Neural progenitor cell (in vitro differentiated cells): Measurements from ENCODE around the gene SELENOO. TPM values are rescaled to one million over a fixed set of nuclear protein-coding genes. Genes with fewer than 3 reads are reported as not detected.

Experiments
- DNase-seq: peaks from one replicate; pipeline ENCODE4 v3.0.0-alpha.2; 2016; ENCODE audit warnings: low spot score
- H2AFZ ChIP-seq: fragments of 200-600 bp; sonication (generic); replicated peaks from 2 replicates; pipeline ENCODE4 v1.6.1; 2016; ENCODE audit warnings: antibody characterized with exemption
- H3F3A ChIP-seq: fragments of 200-600 bp; sonication (generic); 2 replicates; pipeline ENCODE4 v1.6.1; 2016; ENCODE audit warnings: antibody characterized with exemption, low read depth
- H3K27ac ChIP-seq: fragments of 200-600 bp; sonication (generic); 2 replicates; pipeline ENCODE4 v1.5.1; 2016; ENCODE audit warnings: mild to moderate bottlenecking
- H3K27me3 ChIP-seq: fragments of 200-600 bp; sonication (generic); 2 replicates; pipeline ENCODE4 v1.6.1; 2016; ENCODE audit warnings: mild to moderate bottlenecking, moderate library complexity
- H3K36me3 ChIP-seq: fragments of 200-600 bp; sonication (generic); 2 replicates; pipeline ENCODE4 v1.5.1; 2016
- H3K4me1 ChIP-seq: fragments of 200-600 bp; sonication (generic); 2 replicates; pipeline ENCODE4 v1.6.1; 2016; ENCODE audit warnings: mixed run types
- H3K4me2 ChIP-seq: fragments of 200-600 bp; sonication (generic); 2 replicates; pipeline ENCODE4 v1.6.1; 2016
- H3K4me3 ChIP-seq: fragments of 200-600 bp; sonication (generic); 2 replicates; pipeline ENCODE4 v1.5.1; 2016
- H3K79me2 ChIP-seq: fragments of 200-600 bp; sonication (generic); 2 replicates; pipeline ENCODE4 v1.6.1; 2016; ENCODE audit warnings: low read depth
- H3K9ac ChIP-seq: fragments of 200-600 bp; sonication (generic); 2 replicates; pipeline ENCODE4 v1.6.1; 2016
- H3K9me3 ChIP-seq: fragments of 200-600 bp; sonication (generic); 2 replicates; pipeline ENCODE4 v1.5.1; 2016; ENCODE audit warnings: low read depth
- H4K20me1 ChIP-seq: fragments of 200-600 bp; sonication (generic); 2 replicates; pipeline ENCODE4 v1.6.1; 2016; ENCODE audit warnings: low read depth
- H3K27ac Mint-ChIP-seq: 3 replicates; pipeline ENCODE4 v1.8.0; 2021; ENCODE audit warnings: mixed read lengths
- H3K27me3 Mint-ChIP-seq: 2 replicates; pipeline ENCODE4 v1.8.0; 2022; ENCODE audit warnings: low read depth, mild to moderate bottlenecking, inconsistent platforms, moderate library complexity, mixed read lengths; ENCODE audit not compliant: insufficient read depth
- H3K36me3 Mint-ChIP-seq: 3 replicates; pipeline ENCODE4 v1.8.0; 2021; ENCODE audit warnings: mixed read lengths
- H3K4me1 Mint-ChIP-seq: 3 replicates; pipeline ENCODE4 v1.8.0; 2021; ENCODE audit warnings: mixed read lengths
- H3K4me3 Mint-ChIP-seq: 3 replicates; pipeline ENCODE4 v1.8.0; 2021; ENCODE audit warnings: mild to moderate bottlenecking, moderate library complexity, mixed read lengths
- H3K9me3 Mint-ChIP-seq: 3 replicates; pipeline ENCODE4 v1.8.0; 2020; ENCODE audit warnings: mixed read lengths
- CTCF ChIP-seq: fragments of 200-600 bp; sonication (generic); IDR thresholded peaks from 2 replicates; pipeline ENCODE4 v1.5.1; 2017; ENCODE audit warnings: antibody characterized with exemption, mild to moderate bottlenecking
- EZH2 ChIP-seq: fragments of 200-600 bp; sonication (generic); IDR thresholded peaks from 2 replicates; pipeline ENCODE4 v1.6.1; 2017; ENCODE audit warnings: antibody characterized with exemption, mild to moderate bottlenecking, moderate library complexity
- EZH2phosphoT487 ChIP-seq: fragments of 200-600 bp; sonication (generic); IDR thresholded peaks from 2 replicates; pipeline ENCODE4 v1.6.1; 2017; ENCODE audit warnings: antibody characterized with exemption
- total RNA-seq: library from RNA; depleted of rRNA; stranded (reverse); fragments of >200 nt; gene quantifications from 2 replicates; pipeline ENCODE4 v1.2.3, GENCODE V29; 2015; ENCODE audit warnings: low replicate concordance

SELENOO gene
- total RNA-seq, 1 donor from 2014 or later = 7.6 TPM

GRCh38 chr22:50253941-50254340 lies 53.1 kb downstream of the SELENOO start:
- Histone ChIP-seq H3K4me2 (no peak overlapping the region), H3K27me3 (no peaks in the 10 kb centered on the region), H3K27ac (no peak overlapping the region), H3F3A (peaks cover 19% of the 10 kb centered on the region), H3K9me3 (no peaks in the 10 kb centered on the region), H3K79me2 (no peaks in the 10 kb centered on the region), H3K4me3 (no peak overlapping the region), H3K36me3 (no peaks in the 10 kb centered on the region), H4K20me1 (peaks cover 47% of the 10 kb centered on the region), H3K4me1 (peaks cover 6% of the 10 kb centered on the region), H3K9ac (no peak overlapping the region), H2AFZ (no peak overlapping the region)
- no peak for TF ChIP-seq CTCF
- TF ChIP-seq EZH2phosphoT487 = no peak
- no peak for TF ChIP-seq EZH2
- H3K4me1 Mint-ChIP-seq = peaks cover 4% of the 10 kb centered on the region
- H3K36me3 Mint-ChIP-seq = no peaks in the 10 kb centered on the region
- no peaks in the 10 kb centered on the region for H3K9me3 Mint-ChIP-seq
- H3K27ac Mint-ChIP-seq = no peak overlapping the region
- no peak overlapping the region for H3K4me3 Mint-ChIP-seq
- H3K27me3 Mint-ChIP-seq = peaks cover 6% of the 10 kb centered on the region
- no peak for DNase-seq

DNA sequence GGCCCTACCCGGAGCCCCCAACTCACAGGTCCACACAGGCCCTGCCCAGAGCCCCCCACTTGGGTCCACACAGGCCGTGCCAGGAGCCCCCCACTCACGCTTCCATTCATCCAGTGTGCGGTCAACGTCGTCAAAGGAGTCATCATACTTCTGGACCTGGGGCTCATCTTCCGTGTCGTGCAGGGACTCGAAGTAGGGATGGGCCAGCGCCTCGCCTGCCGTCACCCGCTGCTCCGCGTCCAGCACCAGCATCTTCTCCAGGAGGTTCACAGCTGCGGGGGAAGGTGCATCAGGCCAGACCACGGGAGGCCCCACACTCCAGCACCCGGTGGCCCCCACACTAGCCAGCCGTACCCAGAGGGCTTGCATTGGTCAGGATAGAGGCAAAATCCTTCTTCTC lies 54.3 kb downstream of the SELENOO start:
- peaks cover 6% of the 10 kb centered on the region for H3K27me3 Mint-ChIP-seq
- peaks cover 51% of the 10 kb centered on the region for H4K20me1 ChIP-seq
- no peak overlapping the region for H3K27ac Mint-ChIP-seq
- no peaks in the 10 kb centered on the region for H3K9me3 ChIP-seq
- DNase-seq = no peak
- H3K4me3 Mint-ChIP-seq = no peak overlapping the region
- H3F3A ChIP-seq = peaks cover 18% of the 10 kb centered on the region
- peaks cover 4% of the 10 kb centered on the region for H3K4me1 ChIP-seq
- peaks cover 3% of the 10 kb centered on the region for H3K27me3 ChIP-seq
- TF ChIP-seq EZH2phosphoT487 (no peak), CTCF (no peak), EZH2 (no peak)
- H3K9ac ChIP-seq = no peak overlapping the region
- no peak overlapping the region for H2AFZ ChIP-seq
- H3K4me2 ChIP-seq = no peak overlapping the region
- H3K27ac ChIP-seq = no peak overlapping the region
- H3K9me3 Mint-ChIP-seq = no peaks in the 10 kb centered on the region
- no peaks in the 10 kb centered on the region for H3K36me3 ChIP-seq
- H3K36me3 Mint-ChIP-seq = no peaks in the 10 kb centered on the region
- H3K4me1 Mint-ChIP-seq = peaks cover 4% of the 10 kb centered on the region
- no peak overlapping the region for H3K4me3 ChIP-seq
- no peaks in the 10 kb centered on the region for H3K79me2 ChIP-seq

DNA sequence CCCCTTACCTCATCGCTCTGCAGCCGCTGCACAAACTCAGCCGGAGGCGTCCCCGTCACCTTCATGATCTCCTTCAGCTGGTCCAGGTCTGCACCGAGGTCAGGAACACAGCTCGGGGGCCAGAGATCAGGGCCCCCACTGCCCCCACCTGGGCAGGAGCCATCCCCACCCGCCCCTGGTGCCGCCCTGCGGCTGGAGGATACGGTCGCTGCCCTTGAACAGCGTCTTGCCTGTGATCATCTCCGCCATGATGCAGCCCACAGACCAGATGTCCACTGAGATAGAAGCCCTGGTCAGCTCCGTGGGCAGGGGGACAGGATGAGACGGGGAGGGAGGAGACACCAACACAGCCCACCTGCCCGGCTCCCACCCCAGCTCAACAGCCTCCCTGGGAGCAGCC lies 54.8 kb downstream of the SELENOO start:
- Histone ChIP-seq H3K9me3 (no peaks in the 10 kb centered on the region), H3K9ac (no peak overlapping the region), H3K4me3 (no peak overlapping the region), H3K4me1 (no peaks in the 10 kb centered on the region), H3K27ac (no peak overlapping the region), H3K4me2 (no peak overlapping the region), H3K27me3 (peaks cover 8% of the 10 kb centered on the region), H3K36me3 (no peaks in the 10 kb centered on the region), H2AFZ (no peak overlapping the region), H3K79me2 (no peaks in the 10 kb centered on the region), H4K20me1 (peaks cover 51% of the 10 kb centered on the region), H3F3A (peaks cover 14% of the 10 kb centered on the region)
- no peak for DNase-seq
- Mint-ChIP-seq H3K27ac (no peak overlapping the region), H3K9me3 (no peaks in the 10 kb centered on the region), H3K36me3 (no peaks in the 10 kb centered on the region), H3K27me3 (peaks cover 6% of the 10 kb centered on the region), H3K4me3 (no peak overlapping the region), H3K4me1 (no peaks in the 10 kb centered on the region)
- TF ChIP-seq EZH2phosphoT487 = no peak
- TF ChIP-seq EZH2 = no peak
- TF ChIP-seq CTCF = no peak
